Stimulated activated CD4-positive, alpha-beta T cell treated with anti-CD3 and anti-CD28 coated beads, Interleukin-4, amount 100 ng/mL, for 4 hours (primary cell): ENCODE data around the gene SYNGAP1.
A peak's percentile ranks its signal among the peaks of the same experiment; 100 is the strongest.

Experiments used
- DNase-seq, 2 experiments: peaks; one replicate each; pipeline ENCODE4 v3.0.0-alpha.2; 2020

Gene SYNGAP1

GRCh38 chr6:33424855-33425667, 5.2 kb downstream of the SYNGAP1 start:
- no peak for DNase-seq

- DNase-seq: peak; percentile 74 to 83
Observed at GRCh38 chr6:33425668-33426577, 6.1 kb downstream of the SYNGAP1 start.

- peak in 1 of 2 experiments; percentile 19 for DNase-seq
Observed at GRCh38 chr6:33426590-33427511, 7.0 kb downstream of the SYNGAP1 start.

GRCh38 chr6:33427585-33428223, 7.8 kb downstream of the SYNGAP1 start:
- DNase-seq: peak; percentile 65 to 68

GRCh38 chr6:33428224-33428965, 8.5 kb downstream of the SYNGAP1 start:
- peak in 1 of 2 experiments; percentile 23 for DNase-seq

GRCh38 chr6:33428966-33429749, 9.3 kb downstream of the SYNGAP1 start:
- DNase-seq: no peak

- DNase-seq: no peak
Observed at GRCh38 chr6:33429750-33430052, 9.8 kb downstream of the SYNGAP1 start.

- DNase-seq: no peak
Observed at GRCh38 chr6:33430334-33430733, 10.5 kb downstream of the SYNGAP1 start.

GRCh38 chr6:33430991-33431879, 11.4 kb downstream of the SYNGAP1 start:
- peak; percentile 69 to 75 for DNase-seq

GRCh38 chr6:33431880-33432541, 12.1 kb downstream of the SYNGAP1 start:
- DNase-seq: no peak

GRCh38 chr6:33432546-33432945, 12.7 kb downstream of the SYNGAP1 start:
- DNase-seq: no peak

GRCh38 chr6:33433001-33433543, 13.2 kb downstream of the SYNGAP1 start:
- DNase-seq: no peak

- no peak for DNase-seq
Observed at GRCh38 chr6:33433544-33434191, 13.8 kb downstream of the SYNGAP1 start.

- no peak for DNase-seq
Observed at GRCh38 chr6:33434961-33435360, 15.1 kb downstream of the SYNGAP1 start.

GRCh38 chr6:33437666-33438065, 17.8 kb downstream of the SYNGAP1 start:
- DNase-seq: no peak

GRCh38 chr6:33438978-33439594, 19.2 kb downstream of the SYNGAP1 start:
- DNase-seq: no peak

GRCh38 chr6:33439956-33440648, 20.2 kb downstream of the SYNGAP1 start:
- no peak for DNase-seq
